HEK293 (cell line): ENCODE data around the gene CCDC158.

Experiments
- ZNF221 ChIP-seq: fragments of 450-650 bp; formaldehyde crosslinking; IDR thresholded peaks from 2 replicates; pipeline ENCODE4 v1.5.1; 2017; ENCODE audit warnings: missing biosample characterization, missing genetic modification characterization, borderline replicate concordance
- ZNF274 ChIP-seq, 2 experiments: fragments of 200-500 bp in 1 of 2; fragments of 450-650 bp in 1 of 2; sonication (Bioruptor generic) in 1 of 2; formaldehyde crosslinking in 1 of 2; IDR thresholded peaks; 2 replicates each; pipeline versions ENCODE4 v1.5.1 to v1.6.1; 2014 to 2016; ENCODE audit warnings: borderline replicate concordance in 1 of 2, inconsistent platforms in 1 of 2, low read length in 1 of 2, missing biosample characterization in 1 of 2, missing genetic modification characterization in 1 of 2
- ZNF324 ChIP-seq: fragments of 450-650 bp; formaldehyde crosslinking; IDR thresholded peaks from 2 replicates; pipeline ENCODE4 v1.5.1; 2016; ENCODE audit warnings: missing biosample characterization, missing genetic modification characterization
- TF ChIP-seq, protein P1 (sequence below): fragments of 450-650 bp; formaldehyde crosslinking; IDR thresholded peaks from 2 replicates; pipeline ENCODE4 v1.5.1; 2017; ENCODE audit warnings: missing biosample characterization, mild to moderate bottlenecking, missing genetic modification characterization, moderate library complexity
- TF ChIP-seq, protein P2 (sequence below): fragments of 450-650 bp; formaldehyde crosslinking; IDR thresholded peaks from 2 replicates; pipeline ENCODE4 v1.5.1; 2016; ENCODE audit warnings: missing biosample characterization, missing genetic modification characterization

DNA sequence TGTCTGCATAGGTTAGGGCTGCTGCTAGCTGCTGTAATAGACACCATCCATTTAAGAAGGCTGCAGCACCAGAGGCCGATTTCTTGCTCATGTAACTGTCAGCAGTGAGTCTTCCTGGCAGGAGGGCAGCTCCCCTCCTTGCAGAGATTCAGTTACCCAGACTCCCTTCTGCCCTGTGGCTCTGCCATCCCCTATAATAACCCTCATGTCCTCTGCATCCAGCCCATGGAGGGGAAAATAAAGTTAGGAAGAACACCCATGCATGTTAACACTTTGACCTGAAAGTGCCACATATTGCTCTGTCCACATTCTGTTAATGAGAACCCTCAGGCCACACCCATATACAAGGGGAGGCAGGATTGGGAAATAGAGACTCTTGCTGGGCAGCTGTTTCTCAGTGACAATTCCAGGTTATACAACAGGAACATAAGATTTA, 109.0 kb downstream of the CCDC158 start:
- TF ChIP-seq ZNF324 (tag by site-specific recombination) (no peak), ZNF274 (IDR thresholded peaks at IDR 0.05; ENCODE audit: low read length) (no peak), ZNF274 (tag by site-specific recombination; IDR thresholded peaks at IDR 0.05; ENCODE audit: borderline replicate concordance) (no peak), ZNF221 (no peak)
- TF ChIP-seq, protein P1, sequence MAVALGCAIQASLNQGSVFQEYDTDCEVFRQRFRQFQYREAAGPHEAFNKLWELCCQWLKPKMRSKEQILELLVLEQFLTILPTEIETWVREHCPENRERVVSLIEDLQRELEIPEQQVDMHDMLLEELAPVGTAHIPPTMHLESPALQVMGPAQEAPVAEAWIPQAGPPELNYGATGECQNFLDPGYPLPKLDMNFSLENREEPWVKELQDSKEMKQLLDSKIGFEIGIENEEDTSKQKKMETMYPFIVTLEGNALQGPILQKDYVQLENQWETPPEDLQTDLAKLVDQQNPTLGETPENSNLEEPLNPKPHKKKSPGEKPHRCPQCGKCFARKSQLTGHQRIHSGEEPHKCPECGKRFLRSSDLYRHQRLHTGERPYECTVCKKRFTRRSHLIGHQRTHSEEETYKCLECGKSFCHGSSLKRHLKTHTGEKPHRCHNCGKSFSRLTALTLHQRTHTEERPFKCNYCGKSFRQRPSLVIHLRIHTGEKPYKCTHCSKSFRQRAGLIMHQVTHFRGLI (tag by site-specific recombination) = no peak
- TF ChIP-seq, protein P2, sequence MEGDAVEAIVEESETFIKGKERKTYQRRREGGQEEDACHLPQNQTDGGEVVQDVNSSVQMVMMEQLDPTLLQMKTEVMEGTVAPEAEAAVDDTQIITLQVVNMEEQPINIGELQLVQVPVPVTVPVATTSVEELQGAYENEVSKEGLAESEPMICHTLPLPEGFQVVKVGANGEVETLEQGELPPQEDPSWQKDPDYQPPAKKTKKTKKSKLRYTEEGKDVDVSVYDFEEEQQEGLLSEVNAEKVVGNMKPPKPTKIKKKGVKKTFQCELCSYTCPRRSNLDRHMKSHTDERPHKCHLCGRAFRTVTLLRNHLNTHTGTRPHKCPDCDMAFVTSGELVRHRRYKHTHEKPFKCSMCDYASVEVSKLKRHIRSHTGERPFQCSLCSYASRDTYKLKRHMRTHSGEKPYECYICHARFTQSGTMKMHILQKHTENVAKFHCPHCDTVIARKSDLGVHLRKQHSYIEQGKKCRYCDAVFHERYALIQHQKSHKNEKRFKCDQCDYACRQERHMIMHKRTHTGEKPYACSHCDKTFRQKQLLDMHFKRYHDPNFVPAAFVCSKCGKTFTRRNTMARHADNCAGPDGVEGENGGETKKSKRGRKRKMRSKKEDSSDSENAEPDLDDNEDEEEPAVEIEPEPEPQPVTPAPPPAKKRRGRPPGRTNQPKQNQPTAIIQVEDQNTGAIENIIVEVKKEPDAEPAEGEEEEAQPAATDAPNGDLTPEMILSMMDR (tag by site-specific recombination) = no peak
